K562 (cell line): ENCODE measurements around the gene MIDN. TPM values are rescaled to one million over a fixed set of nuclear protein-coding genes. Genes with fewer than 3 reads are reported as not detected.
A peak's percentile ranks its signal among the peaks of the same experiment; 100 is the strongest.

Experiments used
- FOSL1 ChIP-seq: fragments of 200-800 bp; sonication (Bioruptor generic); conservative IDR thresholded peaks from 2 replicates; pipeline ENCODE4 v1.6.1; 2016; ENCODE audit warnings: missing genetic modification characterization, missing compliant biosample characterization
- GABPA ChIP-seq: fragments of 200-800 bp; sonication (Bioruptor generic); conservative IDR thresholded peaks from 2 replicates; pipeline ENCODE4 v1.6.1; 2016; ENCODE audit warnings: low read depth, missing genetic modification characterization, missing compliant biosample characterization
- GTF2E2 ChIP-seq: fragments of 200-800 bp; sonication (Bioruptor generic); IDR thresholded peaks from 2 replicates; pipeline ENCODE4 v1.6.1; 2016; ENCODE audit warnings: missing genetic modification characterization, missing compliant biosample characterization
- HDAC6 ChIP-seq: IDR thresholded peaks from 2 replicates; pipeline ENCODE4 v1.6.1; 2012; ENCODE audit warnings: low read depth, mild to moderate bottlenecking, control low read depth, inconsistent platforms, low read length, moderate library complexity
- IFI16 ChIP-seq: fragments of 250-450 bp; sonication (Bioruptor Pico); IDR thresholded peaks from 2 replicates; pipeline ENCODE4 v2.1.2; 2022; ENCODE audit warnings: mild to moderate bottlenecking, inconsistent platforms
- SREBF1 ChIP-seq: fragments of 150-350 bp; IDR thresholded peaks from 2 replicates; pipeline ENCODE4 v1.6.1; 2014; ENCODE audit warnings: antibody characterized with exemption, low read depth, low read length, borderline replicate concordance
- SRSF7 ChIP-seq: fragments of 200-400 bp; formaldehyde crosslinking; optimal IDR thresholded peaks from 2 replicates; pipeline ENCODE3; 2017; ENCODE audit warnings: mild to moderate bottlenecking, low read depth, low read length
- TOE1 ChIP-seq, 2 experiments: fragments of 450-650 bp in 1 of 2; sonication (generic) in 1 of 2; formaldehyde crosslinking in 1 of 2; IDR thresholded peaks; 2 replicates each; pipeline versions ENCODE4 v1.7.1 to v1.8.0; 2016 to 2022; ENCODE audit warnings: borderline replicate concordance in 2 of 2, mild to moderate bottlenecking in 2 of 2, antibody characterized with exemption in 1 of 2, inconsistent platforms in 1 of 2, low read depth in 1 of 2, missing genetic modification reagents in 1 of 2, moderate library complexity in 1 of 2
- XRCC3 ChIP-seq: fragments of 450-650 bp; IDR thresholded peaks from 2 replicates; pipeline ENCODE4 v1.6.1; 2017; ENCODE audit warnings: mild to moderate bottlenecking, moderate library complexity
- ZBTB1 ChIP-seq: sonication (generic); formaldehyde crosslinking; IDR thresholded peaks from 2 replicates; pipeline ENCODE4 v1.8.1; 2023; ENCODE audit warnings: missing genetic modification reagents, low read depth, mild to moderate bottlenecking, borderline replicate concordance
- ZNF217 ChIP-seq: sonication (generic); formaldehyde crosslinking; IDR thresholded peaks from 2 replicates; pipeline ENCODE4 v1.8.0; 2022; ENCODE audit warnings: mild to moderate bottlenecking, missing genetic modification reagents
- polyA plus RNA-seq, 8 experiments: library from polyadenylated mRNA; depleted of rRNA in 4 of 8; stranded (reverse) in 5 of 8; unstranded in 3 of 8; fragments of >200 nt; fragmentation: Nextera tagmentation in 2 of 8; fragmentation: Illumina TruSeq in 1 of 8; extraction: Ambion mirVana in 2 of 8; extraction: Trizol in 1 of 8; gene quantifications; 2 replicates each; pipeline versions ENCODE4 v1.2.1 to v1.2.3, GENCODE V29; 2011 to 2014; ENCODE audit warnings: inconsistent platforms in 1 of 8, missing spikeins in 1 of 8
- total RNA-seq, 7 experiments: library from RNA; depleted of rRNA in 6 of 7; stranded (reverse); fragments of >200 nt in 6 of 7; fragmentation: Illumina TruSeq in 2 of 7; extraction: Trizol in 2 of 7; gene quantifications; 2 replicates each; pipeline versions ENCODE4 v1.2.1 to v1.2.3, GENCODE V29; 2011 to 2021; ENCODE audit warnings: low replicate concordance in 1 of 7
- TF ChIP-seq, protein P1 (sequence below): sonication (generic); formaldehyde crosslinking; IDR thresholded peaks from 2 replicates; pipeline ENCODE4 v1.8.0; 2023; ENCODE audit warnings: missing genetic modification reagents, mild to moderate bottlenecking, borderline replicate concordance
- TF ChIP-seq, protein P2 (sequence below), 2 experiments: fragments of 450-650 bp; formaldehyde crosslinking in 1 of 2; IDR thresholded peaks; 2 replicates each; pipeline versions ENCODE4 v1.4.0 to v1.6.1; 2014 to 2020; ENCODE audit warnings: mild to moderate bottlenecking in 2 of 2, borderline replicate concordance in 1 of 2, low read depth in 1 of 2
- TF ChIP-seq, protein P3 (sequence below): fragments of 250-450 bp; sonication (Bioruptor Pico); IDR thresholded peaks from 2 replicates; pipeline ENCODE4 v1.9.0; 2021; ENCODE audit warnings: mild to moderate bottlenecking

The MIDN gene
- total and polyA plus RNA-seq, 9 of the 15 experiments (the other 6 are each of a cell fraction or from before 2014, with no cell fraction given) = 0.17 to 120 (median 10.1) TPM

DNA sequence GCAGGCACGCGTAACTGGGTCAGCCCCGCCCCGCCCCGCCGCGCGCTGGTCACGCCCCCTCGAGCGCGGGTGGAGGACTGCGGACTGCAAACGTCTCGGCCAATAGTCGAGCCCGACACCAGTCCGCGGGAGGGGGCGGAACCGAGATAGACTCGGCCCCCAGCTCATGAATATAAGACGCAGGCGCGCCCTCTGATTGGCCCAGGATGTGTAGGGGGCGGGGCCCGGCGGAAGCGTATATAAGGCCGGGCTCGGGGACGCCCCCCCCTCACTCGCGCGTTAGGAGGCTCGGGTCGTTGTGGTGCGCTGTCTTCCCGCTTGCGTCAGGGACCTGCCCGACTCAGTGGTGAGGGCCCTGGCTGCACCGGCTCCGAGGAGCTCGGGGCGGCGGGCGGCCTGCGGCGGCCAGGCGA, 20.7 kb downstream of the MIDN start, which contains the start of gene CIRBP (continued):
- TF ChIP-seq, protein P1, sequence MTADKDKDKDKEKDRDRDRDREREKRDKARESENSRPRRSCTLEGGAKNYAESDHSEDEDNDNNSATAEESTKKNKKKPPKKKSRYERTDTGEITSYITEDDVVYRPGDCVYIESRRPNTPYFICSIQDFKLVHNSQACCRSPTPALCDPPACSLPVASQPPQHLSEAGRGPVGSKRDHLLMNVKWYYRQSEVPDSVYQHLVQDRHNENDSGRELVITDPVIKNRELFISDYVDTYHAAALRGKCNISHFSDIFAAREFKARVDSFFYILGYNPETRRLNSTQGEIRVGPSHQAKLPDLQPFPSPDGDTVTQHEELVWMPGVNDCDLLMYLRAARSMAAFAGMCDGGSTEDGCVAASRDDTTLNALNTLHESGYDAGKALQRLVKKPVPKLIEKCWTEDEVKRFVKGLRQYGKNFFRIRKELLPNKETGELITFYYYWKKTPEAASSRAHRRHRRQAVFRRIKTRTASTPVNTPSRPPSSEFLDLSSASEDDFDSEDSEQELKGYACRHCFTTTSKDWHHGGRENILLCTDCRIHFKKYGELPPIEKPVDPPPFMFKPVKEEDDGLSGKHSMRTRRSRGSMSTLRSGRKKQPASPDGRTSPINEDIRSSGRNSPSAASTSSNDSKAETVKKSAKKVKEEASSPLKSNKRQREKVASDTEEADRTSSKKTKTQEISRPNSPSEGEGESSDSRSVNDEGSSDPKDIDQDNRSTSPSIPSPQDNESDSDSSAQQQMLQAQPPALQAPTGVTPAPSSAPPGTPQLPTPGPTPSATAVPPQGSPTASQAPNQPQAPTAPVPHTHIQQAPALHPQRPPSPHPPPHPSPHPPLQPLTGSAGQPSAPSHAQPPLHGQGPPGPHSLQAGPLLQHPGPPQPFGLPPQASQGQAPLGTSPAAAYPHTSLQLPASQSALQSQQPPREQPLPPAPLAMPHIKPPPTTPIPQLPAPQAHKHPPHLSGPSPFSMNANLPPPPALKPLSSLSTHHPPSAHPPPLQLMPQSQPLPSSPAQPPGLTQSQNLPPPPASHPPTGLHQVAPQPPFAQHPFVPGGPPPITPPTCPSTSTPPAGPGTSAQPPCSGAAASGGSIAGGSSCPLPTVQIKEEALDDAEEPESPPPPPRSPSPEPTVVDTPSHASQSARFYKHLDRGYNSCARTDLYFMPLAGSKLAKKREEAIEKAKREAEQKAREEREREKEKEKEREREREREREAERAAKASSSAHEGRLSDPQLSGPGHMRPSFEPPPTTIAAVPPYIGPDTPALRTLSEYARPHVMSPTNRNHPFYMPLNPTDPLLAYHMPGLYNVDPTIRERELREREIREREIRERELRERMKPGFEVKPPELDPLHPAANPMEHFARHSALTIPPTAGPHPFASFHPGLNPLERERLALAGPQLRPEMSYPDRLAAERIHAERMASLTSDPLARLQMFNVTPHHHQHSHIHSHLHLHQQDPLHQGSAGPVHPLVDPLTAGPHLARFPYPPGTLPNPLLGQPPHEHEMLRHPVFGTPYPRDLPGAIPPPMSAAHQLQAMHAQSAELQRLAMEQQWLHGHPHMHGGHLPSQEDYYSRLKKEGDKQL (CRISPR knock-in tag) = no peak
- no peak for TF ChIP-seq GABPA (tag)
- TF ChIP-seq ZBTB1 (CRISPR knock-in tag) = 0 out of 2 replicates have a peak, but pooled peaks have one; percentile 36
- TF ChIP-seq ZNF217 (CRISPR knock-in tag) = no peak
- no peak for TF ChIP-seq FOSL1 (tag)
- TF ChIP-seq, protein P2, sequence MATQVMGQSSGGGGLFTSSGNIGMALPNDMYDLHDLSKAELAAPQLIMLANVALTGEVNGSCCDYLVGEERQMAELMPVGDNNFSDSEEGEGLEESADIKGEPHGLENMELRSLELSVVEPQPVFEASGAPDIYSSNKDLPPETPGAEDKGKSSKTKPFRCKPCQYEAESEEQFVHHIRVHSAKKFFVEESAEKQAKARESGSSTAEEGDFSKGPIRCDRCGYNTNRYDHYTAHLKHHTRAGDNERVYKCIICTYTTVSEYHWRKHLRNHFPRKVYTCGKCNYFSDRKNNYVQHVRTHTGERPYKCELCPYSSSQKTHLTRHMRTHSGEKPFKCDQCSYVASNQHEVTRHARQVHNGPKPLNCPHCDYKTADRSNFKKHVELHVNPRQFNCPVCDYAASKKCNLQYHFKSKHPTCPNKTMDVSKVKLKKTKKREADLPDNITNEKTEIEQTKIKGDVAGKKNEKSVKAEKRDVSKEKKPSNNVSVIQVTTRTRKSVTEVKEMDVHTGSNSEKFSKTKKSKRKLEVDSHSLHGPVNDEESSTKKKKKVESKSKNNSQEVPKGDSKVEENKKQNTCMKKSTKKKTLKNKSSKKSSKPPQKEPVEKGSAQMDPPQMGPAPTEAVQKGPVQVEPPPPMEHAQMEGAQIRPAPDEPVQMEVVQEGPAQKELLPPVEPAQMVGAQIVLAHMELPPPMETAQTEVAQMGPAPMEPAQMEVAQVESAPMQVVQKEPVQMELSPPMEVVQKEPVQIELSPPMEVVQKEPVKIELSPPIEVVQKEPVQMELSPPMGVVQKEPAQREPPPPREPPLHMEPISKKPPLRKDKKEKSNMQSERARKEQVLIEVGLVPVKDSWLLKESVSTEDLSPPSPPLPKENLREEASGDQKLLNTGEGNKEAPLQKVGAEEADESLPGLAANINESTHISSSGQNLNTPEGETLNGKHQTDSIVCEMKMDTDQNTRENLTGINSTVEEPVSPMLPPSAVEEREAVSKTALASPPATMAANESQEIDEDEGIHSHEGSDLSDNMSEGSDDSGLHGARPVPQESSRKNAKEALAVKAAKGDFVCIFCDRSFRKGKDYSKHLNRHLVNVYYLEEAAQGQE (IDR thresholded peaks at IDR 0.05; ENCODE audit: borderline replicate concordance) = no peak
- TF ChIP-seq, protein P2 (CRISPR knock-in tag; IDR thresholded peaks at IDR 0.05; ENCODE audit: low read depth) = no peak
- TF ChIP-seq, protein P3, sequence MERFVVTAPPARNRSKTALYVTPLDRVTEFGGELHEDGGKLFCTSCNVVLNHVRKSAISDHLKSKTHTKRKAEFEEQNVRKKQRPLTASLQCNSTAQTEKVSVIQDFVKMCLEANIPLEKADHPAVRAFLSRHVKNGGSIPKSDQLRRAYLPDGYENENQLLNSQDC (CRISPR knock-in tag) = no peak
- TF ChIP-seq GTF2E2 (tag) = peak; percentile 98
- no peak for TF ChIP-seq SRSF7
- no peak for TF ChIP-seq XRCC3
- no peak for TF ChIP-seq IFI16
- no peak for TF ChIP-seq TOE1 (IDR thresholded peaks at IDR 0.05; ENCODE audit: borderline replicate concordance)
- no peak for TF ChIP-seq TOE1 (CRISPR knock-in tag; IDR thresholded peaks at IDR 0.05; ENCODE audit: borderline replicate concordance, low read depth)
- TF ChIP-seq HDAC6 = no peak
- 0 out of 2 replicates have a peak, but pooled peaks have one; percentile 13 for TF ChIP-seq SREBF1
